Testis (tissue), 2 donors: ENCODE measurements around the gene CRHR1.

Experiments used
- CTCF ChIP-seq, 3 experiments: fragments of 450-650 bp in 2 of 3; fragments of 200-600 bp in 1 of 3; sonication (generic) in 1 of 3; IDR thresholded peaks; one replicate each; pipeline ENCODE4 v1.5.1; 2016 to 2019; ENCODE audit warnings: antibody characterized with exemption in 3 of 3, mild to moderate bottlenecking in 2 of 3, moderate library complexity in 1 of 3
- POLR2A ChIP-seq: fragments of 450-650 bp; IDR thresholded peaks from one replicate; pipeline ENCODE4 v1.6.1; 2017; ENCODE audit warnings: antibody characterized with exemption, mild to moderate bottlenecking, moderate library complexity

DNA sequence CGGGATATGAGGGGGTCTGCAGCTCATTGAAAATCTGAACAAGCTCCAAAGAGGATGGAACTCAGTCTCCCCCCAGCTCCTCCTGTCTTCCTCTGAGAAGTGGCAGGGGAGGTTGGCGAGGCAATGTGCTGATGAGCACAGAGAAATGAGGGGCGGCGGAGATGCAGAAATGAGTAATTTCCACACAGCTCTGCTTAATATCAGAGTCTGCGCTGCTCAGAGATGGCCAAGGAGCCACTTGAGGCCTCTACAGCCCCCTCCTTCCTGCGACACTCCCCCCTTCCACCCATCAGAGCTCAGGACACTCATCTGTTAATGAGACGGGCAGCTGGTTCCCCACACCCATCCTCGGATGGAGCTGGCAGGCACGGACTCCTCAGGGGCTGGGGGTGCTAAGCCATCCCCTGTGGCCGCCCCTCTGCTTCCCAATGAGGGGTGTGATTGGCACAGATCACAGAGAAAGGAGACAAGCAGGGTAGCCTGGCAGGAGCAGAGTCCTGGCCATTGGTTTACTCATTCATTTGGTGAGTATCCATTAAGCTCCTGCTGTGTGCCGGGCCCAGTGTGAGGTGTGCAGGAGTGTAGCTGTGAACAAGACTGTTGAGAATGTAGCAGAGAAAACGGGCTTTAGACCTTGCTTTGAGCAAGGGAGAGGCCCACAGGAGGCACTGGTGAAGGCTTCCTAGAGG, 12.7 kb upstream of the CRHR1 start:
- TF ChIP-seq CTCF (IDR thresholded peaks at IDR 0.05): no peak
- no peak for TF ChIP-seq POLR2A
